ENCODE results near the gene MAP3K5.

The MAP3K5 gene

DNA sequence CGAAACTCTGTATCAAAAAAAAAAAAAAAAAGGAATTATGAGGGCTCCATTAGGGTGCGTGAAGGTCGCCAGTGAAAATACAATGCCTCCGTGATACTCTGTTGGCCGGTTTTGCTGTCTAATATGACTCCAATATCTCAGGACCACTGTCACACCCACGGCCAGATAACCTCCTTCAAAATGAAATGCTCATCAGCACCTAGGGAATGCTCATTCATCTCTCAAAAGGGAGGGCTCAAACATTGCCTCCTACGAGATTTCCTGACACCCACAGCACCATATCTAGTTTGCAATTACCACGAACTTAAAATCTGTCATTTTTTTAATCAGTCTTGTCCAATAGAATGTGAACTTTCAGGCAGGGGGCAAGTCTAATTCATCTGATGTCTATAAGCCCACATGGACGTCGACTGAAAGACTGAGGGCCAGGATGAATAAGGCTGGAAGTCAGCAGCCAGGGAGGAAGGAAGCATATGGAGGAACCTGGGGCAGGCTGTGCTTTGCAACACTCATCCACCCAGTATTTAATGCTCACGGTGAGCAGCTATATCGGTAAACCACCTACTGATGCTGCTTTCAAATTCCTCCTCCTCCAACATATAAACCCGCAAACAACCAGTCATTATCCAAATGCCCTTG, 42.8 kb downstream of the MAP3K5 start:
- DNase-seq, result no peak

DNA sequence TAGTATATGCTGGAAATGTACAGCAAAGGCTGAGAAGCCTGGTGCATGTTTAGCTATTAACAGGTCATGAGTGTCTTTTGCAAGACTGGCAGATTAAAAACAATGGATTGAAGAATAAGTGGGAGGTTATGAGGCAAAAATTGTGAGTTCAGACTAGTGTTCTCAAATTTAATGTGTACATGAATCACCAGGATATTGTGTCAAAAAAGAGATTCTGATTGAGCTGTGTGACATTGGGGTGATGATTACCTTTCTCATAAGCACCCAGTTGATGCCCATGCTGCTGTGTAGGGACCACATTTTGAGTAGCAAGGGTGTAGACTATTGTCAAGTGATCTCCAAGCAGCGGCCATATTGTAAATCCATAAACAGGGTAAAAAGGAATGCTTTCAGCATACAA, 44.8 kb downstream of the MAP3K5 start:
- no peak for DNase-seq

DNA sequence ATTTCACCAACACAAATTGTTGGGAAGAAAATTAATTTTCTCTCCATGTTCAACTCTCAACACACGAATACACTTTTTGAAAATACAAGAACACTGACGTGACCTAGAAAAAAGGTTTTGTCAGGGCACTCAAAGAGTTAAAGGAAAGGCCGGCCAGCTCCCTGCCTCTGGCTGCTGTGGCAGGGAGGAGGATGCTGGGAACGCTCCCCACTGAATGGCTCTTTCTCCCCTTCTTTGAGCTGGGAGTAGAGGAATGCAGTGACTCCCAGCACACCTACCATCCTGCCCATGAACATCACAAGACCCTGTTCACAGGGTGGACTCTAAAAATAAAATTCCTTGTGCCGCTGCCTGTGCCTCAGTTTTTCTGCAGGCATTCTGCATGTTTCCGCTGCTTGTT, 47.0 kb downstream of the MAP3K5 start:
- no peak for DNase-seq

GRCh38 chr6:136744889-136745288, 47.4 kb downstream of the MAP3K5 start:
- no peak for DNase-seq

DNA sequence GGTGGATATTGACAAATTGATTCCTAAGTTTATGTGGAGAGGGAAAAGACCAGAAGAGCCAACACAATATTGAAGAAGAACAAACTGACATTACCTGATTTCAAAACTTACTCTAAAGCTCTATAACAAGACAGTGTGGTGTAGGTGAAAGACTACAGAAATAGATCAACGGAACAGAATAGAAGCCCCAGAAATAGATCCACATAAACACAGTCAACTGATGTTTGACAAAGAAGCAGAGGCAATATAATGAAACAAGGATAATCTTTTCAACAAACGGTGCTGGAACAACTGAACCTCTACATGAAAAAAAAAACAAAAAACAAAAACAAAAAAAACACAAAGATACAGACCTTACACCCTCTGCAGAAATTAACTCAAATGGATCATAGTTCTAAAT, 50.2 kb downstream of the MAP3K5 start:
- no peak for DNase-seq

DNA sequence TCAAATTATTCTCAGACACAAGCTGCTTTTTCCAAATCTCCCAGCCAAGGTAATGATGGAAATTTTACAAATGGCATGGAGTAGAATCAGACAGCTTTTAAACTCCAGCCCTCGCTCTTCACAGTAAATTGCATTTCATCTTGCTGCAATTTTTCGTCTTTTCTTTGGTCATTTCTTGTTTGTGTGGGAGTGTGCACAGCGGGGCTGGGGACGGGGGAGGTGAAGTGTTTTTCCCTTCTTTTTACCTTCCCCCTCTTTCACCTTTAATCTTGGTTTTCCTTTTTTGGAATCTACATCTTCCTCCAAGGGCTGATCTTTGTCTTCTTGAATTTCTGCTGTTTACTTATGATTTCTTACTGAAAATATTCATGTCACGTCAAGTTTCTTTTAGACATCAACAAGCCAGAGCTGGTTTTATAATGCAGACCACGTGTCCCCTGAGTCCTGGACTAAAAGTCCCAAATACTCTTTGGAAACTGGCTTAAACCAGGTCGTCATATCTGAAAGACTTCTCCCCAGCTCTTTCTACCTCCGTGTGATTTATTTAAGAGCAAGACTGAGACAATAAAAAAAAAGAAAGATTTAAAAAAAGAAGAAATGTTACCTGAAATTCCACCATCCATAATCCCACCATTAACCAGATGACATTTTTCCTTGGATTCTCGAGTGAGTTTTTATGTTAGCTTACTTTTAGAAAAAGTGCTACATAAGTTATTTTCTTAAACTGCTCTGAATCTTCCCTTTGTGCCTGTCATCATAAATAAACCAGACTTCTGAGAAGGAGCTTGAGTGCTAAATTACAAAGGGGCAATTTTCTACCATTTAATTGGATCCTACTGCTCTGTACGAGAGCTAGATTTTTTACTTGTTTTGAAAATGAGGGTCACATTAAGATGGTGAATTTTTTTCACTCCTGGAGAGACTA, 52.0 kb downstream of the MAP3K5 start:
- no peak for DNase-seq

DNA sequence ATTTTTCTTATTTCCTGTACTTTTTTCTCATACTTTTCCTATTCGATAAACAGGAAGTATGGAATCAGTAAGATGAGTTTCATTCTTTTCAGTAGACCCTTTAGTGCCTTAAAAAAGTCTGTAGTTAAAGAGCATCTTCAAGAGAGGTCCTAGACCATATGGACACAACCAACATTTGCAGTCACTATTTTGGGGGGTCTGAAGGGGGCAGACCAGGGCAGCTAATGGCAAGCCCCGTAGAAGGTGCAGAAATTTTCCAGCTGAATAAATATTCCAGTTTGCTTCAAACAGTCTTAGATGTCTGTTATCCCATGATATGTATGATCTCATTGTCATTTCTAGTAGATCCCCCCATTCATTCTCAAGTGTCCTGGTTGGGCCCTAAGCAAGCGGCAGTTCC, 52.8 kb downstream of the MAP3K5 start:
- DNase-seq, result peak; percentile 58

DNA sequence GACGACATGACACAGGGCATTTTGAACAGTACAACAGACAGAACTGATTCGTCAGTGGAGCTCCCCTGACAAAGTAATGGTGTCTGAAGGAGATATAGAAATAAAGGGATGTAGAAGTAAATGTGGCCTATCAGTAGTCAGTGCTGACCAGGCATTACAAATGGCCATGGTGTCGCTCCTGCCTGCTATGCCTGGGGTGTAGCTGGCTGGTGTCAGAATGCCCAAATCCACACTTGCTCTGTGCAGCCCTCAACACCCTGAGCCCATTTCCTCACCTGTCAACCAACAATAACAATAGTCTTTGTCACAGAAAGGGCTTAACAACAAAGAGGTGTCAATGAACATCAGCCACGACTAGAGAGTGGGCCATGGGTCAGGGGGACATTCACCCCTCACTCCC, 53.2 kb downstream of the MAP3K5 start:
- no peak for DNase-seq

GRCh38 chr6:136738692-136739057, 53.6 kb downstream of the MAP3K5 start:
- DNase-seq, result no peak

DNA sequence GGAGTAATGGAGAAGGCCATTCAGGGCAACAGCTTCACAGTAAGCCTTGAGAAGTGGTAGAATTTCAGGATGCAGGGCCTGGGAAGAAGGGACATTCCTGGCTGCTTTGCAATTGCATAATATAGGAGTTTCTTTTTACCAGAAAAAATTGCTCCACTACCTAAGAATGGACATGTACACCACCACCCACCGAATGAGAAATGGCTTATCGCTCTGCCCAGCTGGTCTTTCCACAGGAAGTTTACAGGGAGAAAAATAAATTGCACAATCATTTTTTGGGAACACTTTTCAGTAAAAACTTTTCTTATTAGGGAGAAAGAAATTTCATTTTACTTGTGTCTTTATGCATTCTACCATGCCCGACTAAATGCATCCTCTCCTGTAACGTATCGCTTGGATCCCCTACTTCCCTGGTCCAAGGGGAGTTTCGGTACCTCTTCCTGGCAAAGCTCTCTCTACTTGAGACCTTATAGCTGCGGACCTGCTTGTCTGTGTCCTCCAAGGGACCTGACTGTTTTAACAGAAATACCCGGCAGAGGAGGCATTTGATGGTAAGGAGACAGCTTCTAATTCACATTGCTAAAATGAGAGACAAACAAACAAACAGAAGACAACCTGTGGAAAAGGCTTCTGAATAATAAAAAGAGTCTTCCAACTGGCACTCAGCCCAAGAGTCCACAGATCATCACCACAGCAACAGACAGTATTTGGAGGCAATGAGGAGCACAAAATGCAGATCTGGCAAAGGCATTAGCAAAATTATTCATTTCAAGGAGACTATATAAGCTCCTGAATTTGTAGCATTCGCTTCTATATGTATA, 54.2 kb downstream of the MAP3K5 start:
- peak; percentile 67 for DNase-seq

GRCh38 chr6:136737374-136737844, 54.9 kb downstream of the MAP3K5 start:
- DNase-seq, result peak; percentile 92

- no peak for DNase-seq
Measured at GRCh38 chr6:136736281-136736960, 55.9 kb downstream of the MAP3K5 start.

DNA sequence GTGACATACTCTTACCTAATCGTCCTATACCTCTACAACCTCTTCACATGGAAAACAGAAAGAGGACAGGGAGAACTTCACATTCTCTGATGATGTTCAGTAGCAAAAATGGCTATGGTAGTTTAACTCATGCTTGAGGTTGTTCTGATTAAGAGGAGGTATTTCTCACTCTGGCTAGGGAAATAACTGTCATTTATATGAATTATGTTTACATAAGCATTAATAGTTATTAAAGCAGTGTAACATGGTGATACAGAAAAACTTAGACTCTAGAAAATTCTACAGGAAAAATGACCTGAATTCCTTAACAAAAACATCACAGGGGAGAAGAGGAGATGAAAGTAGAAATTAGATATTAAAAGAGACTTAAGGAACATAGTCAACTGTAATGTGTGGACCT, 57.3 kb downstream of the MAP3K5 start:
- DNase-seq, result no peak

DNA sequence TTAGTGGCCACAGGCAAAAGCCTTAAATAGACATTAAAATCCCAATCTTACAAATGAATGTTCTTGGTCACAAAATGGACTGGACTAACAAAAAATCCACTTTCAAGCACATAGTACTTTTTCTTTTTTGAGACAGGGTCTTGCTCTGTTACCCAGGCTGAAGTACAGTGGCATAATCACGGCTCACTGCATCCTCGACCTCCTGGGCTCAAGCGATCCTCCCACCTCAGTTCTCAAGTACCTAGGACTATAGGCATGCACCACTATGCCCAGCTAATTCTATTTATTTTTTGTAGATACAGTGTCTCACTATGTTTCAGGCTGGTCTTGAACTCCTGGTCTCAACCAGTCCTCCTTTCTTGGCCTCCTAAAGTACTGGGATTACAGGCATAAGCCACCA, 59.4 kb downstream of the MAP3K5 start:
- no peak for DNase-seq

GRCh38 chr6:136729832-136730231, 62.4 kb downstream of the MAP3K5 start:
- no peak for DNase-seq

DNA sequence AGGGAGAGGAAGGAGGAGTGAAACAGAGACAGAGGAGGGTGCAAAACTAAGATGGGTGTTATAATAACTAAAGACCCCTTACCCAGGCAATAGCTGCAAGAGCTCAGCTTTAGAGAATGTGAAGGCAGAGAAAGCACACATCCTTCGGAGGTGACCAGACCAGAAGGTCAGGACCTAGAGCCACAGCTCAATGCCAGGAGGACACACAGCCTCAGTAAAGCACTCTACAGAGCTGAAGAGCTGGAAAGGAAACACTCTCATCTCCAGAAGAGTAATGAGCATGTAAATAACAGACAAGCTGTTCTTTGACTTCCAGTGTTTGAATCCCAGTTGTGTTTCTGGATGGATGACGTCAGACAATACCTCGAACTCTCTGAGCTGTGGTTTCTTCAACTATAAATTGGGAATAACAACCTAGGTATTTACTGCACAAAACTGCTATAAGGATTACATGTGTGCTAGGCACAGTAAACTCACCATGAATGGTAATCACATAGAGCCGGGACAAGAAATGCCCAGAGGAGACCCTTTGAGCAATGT, 63.2 kb downstream of the MAP3K5 start:
- DNase-seq, result no peak

- DNase-seq, result no peak
Measured at GRCh38 chr6:136728033-136728939, 64.0 kb downstream of the MAP3K5 start.

DNA sequence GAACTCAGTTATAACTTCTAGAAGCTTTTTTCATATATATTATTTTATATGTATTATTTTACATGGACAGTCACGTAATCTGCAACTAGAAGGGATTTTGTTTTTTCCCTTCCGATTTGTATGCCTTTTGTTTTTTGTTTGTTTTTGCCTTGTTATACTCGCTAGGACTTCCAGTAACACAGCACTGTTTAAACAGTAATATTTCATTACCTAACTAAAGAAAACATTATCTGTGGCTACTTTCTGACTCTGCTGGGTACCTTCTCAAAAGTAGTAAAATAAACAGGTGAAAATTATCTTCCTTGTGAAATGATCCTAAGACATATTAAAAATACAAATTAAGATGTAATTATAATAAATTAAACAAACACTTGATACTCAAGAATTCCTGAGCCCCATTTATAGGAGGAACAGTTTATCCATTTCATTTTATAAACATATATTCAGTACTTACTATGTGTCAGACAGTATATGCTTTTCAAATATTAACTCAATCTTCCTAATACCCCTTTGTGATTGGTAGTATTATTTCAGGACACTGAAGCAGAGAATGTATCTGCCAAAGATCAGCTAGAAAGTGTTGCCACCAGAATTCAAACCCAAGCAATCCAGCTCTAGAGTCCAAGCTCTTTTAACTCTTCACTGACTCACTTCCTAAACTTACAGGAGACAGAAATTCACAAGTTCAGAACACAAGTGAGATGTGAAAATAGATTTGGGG, 65.3 kb downstream of the MAP3K5 start:
- no peak for DNase-seq

DNA sequence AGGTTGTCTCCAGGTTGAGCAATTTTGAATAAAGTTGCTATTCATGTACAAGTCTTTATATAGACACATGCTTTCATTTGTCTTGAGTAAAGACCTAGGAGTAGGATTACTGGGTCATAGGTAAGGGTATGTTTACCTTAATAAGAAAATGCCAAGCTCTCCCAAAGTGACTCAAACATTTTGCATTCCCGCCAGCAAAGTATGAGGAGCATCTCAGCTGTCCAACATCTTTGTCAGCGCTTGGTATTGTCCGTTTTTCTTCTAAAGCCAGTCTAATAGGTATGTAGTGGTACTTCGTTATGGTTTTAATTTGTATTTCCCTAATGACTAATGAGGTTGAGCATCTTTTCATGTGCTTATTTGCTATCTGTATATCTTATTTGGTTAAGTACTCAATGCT, 67.2 kb downstream of the MAP3K5 start:
- DNase-seq, result no peak

GRCh38 chr6:136723780-136724179, 68.5 kb downstream of the MAP3K5 start:
- peak; percentile 82 for DNase-seq

- DNase-seq, result no peak
Measured at GRCh38 chr6:136721467-136721866, 70.8 kb downstream of the MAP3K5 start.
